Measurements from ENCODE around the gene RIPOR3.
"Not testable (repeated sequence)": the region's sequence is repeated elsewhere in the genome, so short reads cannot be mapped to it uniquely, and the experiment has no call there.

RIPOR3 gene

GRCh38 chr20:50671010-50671409 is 20.3 kb downstream of the RIPOR3 start:
- H3K36me3 ChIP-seq (ENCODE audit: control insufficient read depth, insufficient read depth, low read length); H3K9me3 ChIP-seq (ENCODE audit: control insufficient read depth, low read length); H3K4me3 ChIP-seq (ENCODE audit: low read length); H3K27me3 ChIP-seq (ENCODE audit: control insufficient read depth, insufficient read depth, low read length): not testable (repeated sequence)
- Histone ChIP-seq H3K4me1 (ENCODE audit: control insufficient read depth, insufficient read depth, low read length) (peaks cover 19% of the 10 kb centered on the region), H3K9ac (ENCODE audit: low read length) (peak overlapping the region; percentile 40)

GRCh38 chr20:50670126-50670862 is 21.0 kb downstream of the RIPOR3 start:
- no peaks in the 10 kb centered on the region for H3K9me3 ChIP-seq (ENCODE audit: control insufficient read depth, low read length)
- no peaks in the 10 kb centered on the region for H3K36me3 ChIP-seq (ENCODE audit: control insufficient read depth, insufficient read depth, low read length)
- H3K27me3 ChIP-seq (ENCODE audit: control insufficient read depth, insufficient read depth, low read length): no peaks in the 10 kb centered on the region
- peaks cover 19% of the 10 kb centered on the region for H3K4me1 ChIP-seq (ENCODE audit: control insufficient read depth, insufficient read depth, low read length)
- peak overlapping the region; percentile 40 for H3K9ac ChIP-seq (ENCODE audit: low read length)
- H3K4me3 ChIP-seq (ENCODE audit: low read length): no peak overlapping the region

- no peaks in the 10 kb centered on the region for H3K9me3 ChIP-seq (ENCODE audit: control insufficient read depth, low read length)
- H3K36me3 ChIP-seq (ENCODE audit: control insufficient read depth, insufficient read depth, low read length): no peaks in the 10 kb centered on the region
- H3K4me1 ChIP-seq (ENCODE audit: control insufficient read depth, insufficient read depth, low read length): peaks cover 16% of the 10 kb centered on the region
- no peaks in the 10 kb centered on the region for H3K27me3 ChIP-seq (ENCODE audit: control insufficient read depth, insufficient read depth, low read length)
- H3K4me3 ChIP-seq (ENCODE audit: low read length): no peak overlapping the region
- no peak overlapping the region for H3K9ac ChIP-seq (ENCODE audit: low read length)
These were observed 22.5 kb downstream of the RIPOR3 start for GRCh38 chr20:50668798-50669197.

GRCh38 chr20:50668326-50668725 is 23.0 kb downstream of the RIPOR3 start:
- no peaks in the 10 kb centered on the region for H3K27me3 ChIP-seq (ENCODE audit: control insufficient read depth, insufficient read depth, low read length)
- no peak overlapping the region for H3K9ac ChIP-seq (ENCODE audit: low read length)
- peaks cover 15% of the 10 kb centered on the region for H3K4me1 ChIP-seq (ENCODE audit: control insufficient read depth, insufficient read depth, low read length)
- H3K9me3 ChIP-seq (ENCODE audit: control insufficient read depth, low read length): no peaks in the 10 kb centered on the region
- H3K4me3 ChIP-seq (ENCODE audit: low read length): no peak overlapping the region
- H3K36me3 ChIP-seq (ENCODE audit: control insufficient read depth, insufficient read depth, low read length): no peaks in the 10 kb centered on the region

GRCh38 chr20:50666709-50667298 is 24.5 kb downstream of the RIPOR3 start:
- Histone ChIP-seq H3K9ac (ENCODE audit: low read length) (no peak overlapping the region), H3K4me3 (ENCODE audit: low read length) (no peak overlapping the region), H3K9me3 (ENCODE audit: control insufficient read depth, low read length) (no peaks in the 10 kb centered on the region), H3K4me1 (ENCODE audit: control insufficient read depth, insufficient read depth, low read length) (peaks cover 24% of the 10 kb centered on the region), H3K36me3 (ENCODE audit: control insufficient read depth, insufficient read depth, low read length) (no peaks in the 10 kb centered on the region), H3K27me3 (ENCODE audit: control insufficient read depth, insufficient read depth, low read length) (no peaks in the 10 kb centered on the region)

- Histone ChIP-seq H3K4me3 (ENCODE audit: low read length) (no peak overlapping the region), H3K9ac (ENCODE audit: low read length) (no peak overlapping the region), H3K9me3 (ENCODE audit: control insufficient read depth, low read length) (no peaks in the 10 kb centered on the region), H3K4me1 (ENCODE audit: control insufficient read depth, insufficient read depth, low read length) (peaks cover 41% of the 10 kb centered on the region), H3K36me3 (ENCODE audit: control insufficient read depth, insufficient read depth, low read length) (no peaks in the 10 kb centered on the region), H3K27me3 (ENCODE audit: control insufficient read depth, insufficient read depth, low read length) (no peaks in the 10 kb centered on the region)
These were observed 27.1 kb downstream of the RIPOR3 start for GRCh38 chr20:50664254-50664653.

GRCh38 chr20:50663095-50663821 is 28.1 kb downstream of the RIPOR3 start:
- H3K9ac ChIP-seq (ENCODE audit: low read length): peak overlapping the region; percentile 38
- H3K4me3 ChIP-seq (ENCODE audit: low read length): no peak overlapping the region
- no peaks in the 10 kb centered on the region for H3K27me3 ChIP-seq (ENCODE audit: control insufficient read depth, insufficient read depth, low read length)
- peaks cover 50% of the 10 kb centered on the region for H3K4me1 ChIP-seq (ENCODE audit: control insufficient read depth, insufficient read depth, low read length)
- H3K9me3 ChIP-seq (ENCODE audit: control insufficient read depth, low read length): no peaks in the 10 kb centered on the region
- H3K36me3 ChIP-seq (ENCODE audit: control insufficient read depth, insufficient read depth, low read length): no peaks in the 10 kb centered on the region

- no peaks in the 10 kb centered on the region for H3K27me3 ChIP-seq (ENCODE audit: control insufficient read depth, insufficient read depth, low read length)
- H3K4me1 ChIP-seq (ENCODE audit: control insufficient read depth, insufficient read depth, low read length): peaks cover 52% of the 10 kb centered on the region
- H3K36me3 ChIP-seq (ENCODE audit: control insufficient read depth, insufficient read depth, low read length): no peaks in the 10 kb centered on the region
- no peak overlapping the region for H3K9ac ChIP-seq (ENCODE audit: low read length)
- no peaks in the 10 kb centered on the region for H3K9me3 ChIP-seq (ENCODE audit: control insufficient read depth, low read length)
- H3K4me3 ChIP-seq (ENCODE audit: low read length): no peak overlapping the region
These were observed 31.2 kb downstream of the RIPOR3 start for GRCh38 chr20:50659975-50660670.

GRCh38 chr20:50658804-50659380 is 32.5 kb downstream of the RIPOR3 start:
- H3K36me3 ChIP-seq (ENCODE audit: control insufficient read depth, insufficient read depth, low read length): no peaks in the 10 kb centered on the region
- no peak overlapping the region for H3K4me3 ChIP-seq (ENCODE audit: low read length)
- H3K9me3 ChIP-seq (ENCODE audit: control insufficient read depth, low read length): no peaks in the 10 kb centered on the region
- peak overlapping the region; percentile 23 for H3K9ac ChIP-seq (ENCODE audit: low read length)
- H3K27me3 ChIP-seq (ENCODE audit: control insufficient read depth, insufficient read depth, low read length): no peaks in the 10 kb centered on the region
- H3K4me1 ChIP-seq (ENCODE audit: control insufficient read depth, insufficient read depth, low read length): peaks cover 52% of the 10 kb centered on the region

- Histone ChIP-seq H3K9me3 (ENCODE audit: control insufficient read depth, low read length) (no peaks in the 10 kb centered on the region), H3K4me3 (ENCODE audit: low read length) (no peak overlapping the region), H3K4me1 (ENCODE audit: control insufficient read depth, insufficient read depth, low read length) (peaks cover 28% of the 10 kb centered on the region), H3K36me3 (ENCODE audit: control insufficient read depth, insufficient read depth, low read length) (no peaks in the 10 kb centered on the region), H3K9ac (ENCODE audit: low read length) (no peak overlapping the region), H3K27me3 (ENCODE audit: control insufficient read depth, insufficient read depth, low read length) (no peaks in the 10 kb centered on the region)
These were observed 35.9 kb downstream of the RIPOR3 start for GRCh38 chr20:50655311-50655880.

- H3K36me3 ChIP-seq (ENCODE audit: control insufficient read depth, insufficient read depth, low read length): no peaks in the 10 kb centered on the region
- H3K4me3 ChIP-seq (ENCODE audit: low read length): no peak overlapping the region
These were observed 36.4 kb downstream of the RIPOR3 start for GRCh38 chr20:50654904-50655303.

More at GRCh38 chr20:50654904-50655303, 36.4 kb downstream of the RIPOR3 start:
- Histone ChIP-seq H3K4me1 (ENCODE audit: control insufficient read depth, insufficient read depth, low read length) (peaks cover 23% of the 10 kb centered on the region), H3K9me3 (ENCODE audit: control insufficient read depth, low read length) (no peaks in the 10 kb centered on the region), H3K27me3 (ENCODE audit: control insufficient read depth, insufficient read depth, low read length) (no peaks in the 10 kb centered on the region), H3K9ac (ENCODE audit: low read length) (no peak overlapping the region)
